Measurements from ENCODE around the gene PODN. TPM values are rescaled to one million over a fixed set of nuclear protein-coding genes. Genes with fewer than 3 reads are reported as not detected.

The PODN gene
- total and polyA plus RNA-seq, 7 donors = 1.6 to 200 (median 67.6) TPM

GRCh38 chr1:53080769-53081168, 18.8 kb downstream of the PODN start:
- H3K9me3 ChIP-seq = no peaks in the 10 kb centered on the region
- H3K36me3 ChIP-seq = peaks cover 28 to 88% (median 57%) of the 10 kb centered on the region in 4 donors
- TF ChIP-seq POLR2A (IDR thresholded peaks at IDR 0.05) (no peak), POLR2AphosphoS5 (IDR thresholded peaks at IDR 0.05) (no peak), EP300 (IDR thresholded peaks at IDR 0.05) (no peak), CTCF (IDR thresholded peaks at IDR 0.05) (no peak)
- no peaks in the 10 kb centered on the region for H3K4me1 ChIP-seq
- no peak overlapping the region for H3K27ac ChIP-seq
- intact Hi-C loops (cut with DNase I) = no loop called here
- no peaks in the 10 kb centered on the region for H3K27me3 ChIP-seq
- H3K4me3 ChIP-seq = no peak overlapping the region
- no peak for DNase-seq
- 80 to 86% methylated on average over 15 of the region's 15 CpGs for WGBS, 2 donors

GRCh38 chr1:53081384-53082066, 19.5 kb downstream of the PODN start:
- Histone ChIP-seq H3K9me3 (no peaks in the 10 kb centered on the region), H3K36me3 (peaks cover 28 to 93% (median 57%) of the 10 kb centered on the region in 4 donors), H3K27ac (no peak overlapping the region), H3K27me3 (no peaks in the 10 kb centered on the region), H3K4me3 (no peak overlapping the region), H3K4me1 (no peaks in the 10 kb centered on the region)
- DNase-seq = no peak
- WGBS, 2 donors = 86% methylated on average over 14 of the region's 14 CpGs
- intact Hi-C loops (cut with DNase I) = no loop called here
- no peak for TF ChIP-seq EP300 (IDR thresholded peaks at IDR 0.05)
- TF ChIP-seq POLR2AphosphoS5 (IDR thresholded peaks at IDR 0.05) = no peak
- TF ChIP-seq CTCF (IDR thresholded peaks at IDR 0.05) = no peak
- TF ChIP-seq POLR2A (IDR thresholded peaks at IDR 0.05) = no peak

GRCh38 chr1:53082826-53083455, 20.9 kb downstream of the PODN start:
- H3K36me3 ChIP-seq = peaks cover 28 to 78% (median 50%) of the 10 kb centered on the region in 4 donors
- intact Hi-C loops (cut with DNase I) = no loop called here

More at GRCh38 chr1:53082826-53083455, 20.9 kb downstream of the PODN start:
- no peaks in the 10 kb centered on the region for H3K4me1 ChIP-seq
- no peak overlapping the region for H3K27ac ChIP-seq
- WGBS, 2 donors = 84 to 90% methylated on average over 13 of the region's 13 CpGs
- H3K4me3 ChIP-seq = no peak overlapping the region
- TF ChIP-seq CTCF (IDR thresholded peaks at IDR 0.05) = no peak
- TF ChIP-seq EP300 (IDR thresholded peaks at IDR 0.05) = no peak
- no peak for TF ChIP-seq POLR2AphosphoS5 (IDR thresholded peaks at IDR 0.05)
- no peak for TF ChIP-seq POLR2A (IDR thresholded peaks at IDR 0.05)
- H3K9me3 ChIP-seq = no peaks in the 10 kb centered on the region
- no peaks in the 10 kb centered on the region for H3K27me3 ChIP-seq
- no peak for DNase-seq
